ENCODE measurements around the gene FAT1.

The FAT1 gene

DNA sequence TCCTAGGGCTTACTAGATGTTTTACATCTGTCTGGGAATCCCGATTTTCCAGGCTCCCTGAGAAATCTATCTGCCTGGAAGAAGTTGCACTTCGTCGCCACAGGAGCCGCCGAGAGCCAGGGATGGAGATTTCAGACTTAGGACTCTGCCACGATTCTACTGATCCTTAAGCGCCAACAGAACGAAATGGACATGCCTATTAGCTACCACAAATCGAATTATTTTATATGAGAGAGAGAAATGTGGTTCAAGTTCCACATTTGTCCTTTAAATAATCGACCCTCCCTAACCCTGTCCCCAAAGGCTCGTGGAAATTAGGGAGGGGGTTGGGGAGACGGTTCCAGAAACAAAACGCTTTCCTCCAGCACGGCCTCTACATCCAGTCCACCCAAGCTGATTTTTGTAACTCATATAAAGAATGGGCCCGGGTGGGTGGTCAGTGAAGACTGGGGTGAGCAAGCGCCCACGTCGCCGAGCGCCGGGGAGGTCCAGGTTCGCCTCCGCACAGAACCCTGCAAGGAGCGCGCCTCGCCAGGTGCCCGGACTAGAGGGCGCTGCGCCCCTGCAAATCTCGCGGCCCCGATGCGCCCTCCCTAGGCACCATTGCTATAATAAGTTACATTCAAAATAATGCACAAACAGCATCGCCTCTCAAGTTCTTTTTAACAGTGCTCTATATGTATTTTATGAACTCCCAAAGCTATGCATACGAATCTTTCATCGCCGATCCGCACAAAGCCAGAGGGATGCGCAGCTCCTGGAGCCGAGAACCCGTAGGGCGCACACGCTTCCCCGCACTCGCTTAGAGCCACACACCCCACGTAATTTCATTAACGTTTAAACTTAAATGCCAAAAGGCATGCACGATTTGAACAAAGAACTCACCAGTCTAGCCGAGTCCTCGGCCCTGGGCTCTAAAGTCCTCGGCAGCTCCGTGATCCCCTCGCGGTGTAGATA is 2.1 kb upstream of the FAT1 start:
- peak; percentile 90 for DNase-seq (ENCODE audit: low spot score)

DNA sequence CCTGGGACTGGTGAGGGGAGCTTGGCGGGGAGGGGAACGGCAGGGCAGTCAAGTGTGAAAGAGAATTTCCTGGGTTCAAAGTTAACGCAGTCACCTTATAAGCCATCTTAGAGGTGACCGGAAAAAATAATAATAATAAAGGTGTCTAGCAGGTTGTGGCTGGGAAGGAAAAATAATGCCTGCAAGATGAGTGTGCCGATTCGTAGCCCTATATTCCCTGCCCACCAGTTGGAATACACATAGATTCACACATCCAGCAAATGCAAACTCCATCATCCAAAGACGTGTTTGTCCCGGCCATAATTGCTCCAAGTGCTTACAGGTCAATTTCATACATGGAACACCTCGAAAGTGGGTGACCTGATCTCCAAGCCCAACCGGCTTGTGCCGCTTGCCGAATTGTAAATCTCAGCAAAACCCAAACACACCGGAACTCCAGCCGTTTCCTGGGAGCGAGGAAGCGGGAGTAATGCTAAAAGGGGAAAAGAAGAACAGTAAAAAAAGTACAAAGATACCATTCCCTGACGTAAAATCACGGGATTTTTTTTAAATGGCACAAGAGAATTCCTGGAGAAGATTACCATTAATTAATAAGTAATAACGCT is 1.3 kb upstream of the FAT1 start:
- DNase-seq (ENCODE audit: low spot score), result no peak

DNA sequence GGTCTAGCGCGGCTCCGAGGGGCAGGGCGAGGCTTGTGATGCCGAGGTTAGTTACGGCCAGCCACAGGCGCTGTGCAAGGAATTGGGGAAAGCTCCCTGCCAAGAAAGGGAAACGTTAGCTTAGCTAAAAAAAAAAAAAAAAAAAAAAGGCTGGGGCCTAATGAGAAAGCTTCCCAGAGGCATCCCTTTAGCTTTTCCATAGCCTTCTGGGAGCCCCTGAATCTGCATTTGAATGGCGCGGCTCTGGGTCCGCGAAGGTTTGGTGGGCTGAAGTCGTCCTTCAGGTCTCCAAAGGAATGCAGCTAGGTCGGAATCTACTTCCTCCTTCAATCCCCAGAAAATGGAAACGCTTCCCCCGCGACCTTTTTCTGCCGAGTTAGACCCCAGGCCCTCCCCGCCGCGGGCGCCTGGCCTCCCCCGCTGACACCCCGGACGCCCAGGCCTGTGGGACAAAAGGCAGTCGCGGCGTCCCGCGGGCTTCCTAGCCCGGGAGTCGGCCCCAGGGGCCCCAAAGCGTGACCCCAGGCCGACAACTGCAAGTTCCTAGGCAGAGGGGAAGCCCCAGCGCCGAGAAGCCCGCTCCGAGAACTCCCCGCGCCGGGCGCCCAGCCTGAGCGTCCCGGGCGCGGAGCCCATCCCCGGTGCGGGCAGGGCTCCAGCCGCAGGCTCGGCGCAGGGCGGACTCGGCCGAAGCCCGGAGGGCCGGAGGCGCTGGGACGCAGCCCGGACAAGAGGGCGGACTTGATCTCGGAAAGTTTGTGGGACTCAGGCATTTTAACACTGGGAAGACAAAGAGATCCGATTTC is 605 bp upstream of the FAT1 start:
- DNase-seq (ENCODE audit: low spot score), result peak; percentile 79

DNA sequence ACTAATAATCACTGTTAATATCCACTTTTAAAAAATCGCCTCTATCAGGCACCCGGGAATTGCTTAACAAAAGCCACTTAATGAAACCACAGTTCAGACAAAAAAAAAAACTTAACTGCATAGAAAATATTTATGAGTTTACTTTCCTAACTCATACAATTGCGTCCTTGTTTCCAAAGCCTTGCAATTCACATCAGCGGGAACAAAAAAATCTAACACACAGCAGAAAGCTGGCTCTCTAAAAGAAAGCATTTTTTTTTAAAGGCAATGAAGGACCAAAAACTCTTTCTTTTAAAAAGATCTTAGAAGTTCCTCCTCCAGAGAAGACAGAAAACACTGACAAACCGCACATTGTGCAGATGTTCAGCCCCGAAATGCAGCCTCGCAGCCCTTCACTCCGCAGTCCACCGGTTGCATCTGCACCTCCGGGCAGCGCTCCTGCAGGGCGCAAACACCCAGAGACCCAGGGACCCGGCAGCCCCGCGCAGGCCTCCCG is 812 bp downstream of the FAT1 start:
- no peak for DNase-seq (ENCODE audit: low spot score)

DNA sequence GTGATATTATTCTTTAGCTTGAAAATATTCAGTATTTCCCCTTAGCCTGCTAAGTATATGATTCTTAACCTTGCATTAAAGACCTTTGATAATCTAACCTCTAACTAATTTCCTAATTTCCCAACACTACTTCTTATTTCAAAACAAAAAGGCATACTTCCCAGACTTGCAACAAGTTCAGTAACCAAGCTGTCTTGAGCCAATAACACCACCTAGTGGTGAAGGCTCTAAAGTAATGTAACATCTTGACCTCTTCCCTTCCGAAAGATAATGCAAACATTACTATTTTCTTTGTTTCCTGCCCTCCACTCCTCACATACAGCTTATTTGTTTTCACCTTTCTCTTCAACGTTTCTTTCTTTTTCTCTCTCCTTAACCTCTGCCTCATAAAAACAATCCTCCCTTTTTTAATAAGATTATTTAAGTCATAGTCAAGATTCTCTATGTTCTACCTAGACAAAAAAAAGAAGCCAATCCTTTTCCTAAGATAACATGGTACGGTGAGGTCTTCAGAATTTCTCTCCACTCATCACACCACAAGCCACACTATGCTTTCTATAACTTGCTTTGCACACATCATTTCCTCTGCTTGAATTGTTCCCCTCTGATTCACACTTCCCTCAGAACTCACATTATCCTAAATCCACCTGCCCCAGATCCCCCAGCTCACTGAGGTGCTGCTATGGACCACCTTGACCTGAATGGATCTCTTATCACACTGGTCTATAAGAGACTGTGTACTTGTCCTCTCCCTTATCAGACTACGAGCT is 3.5 kb downstream of the FAT1 start:
- DNase-seq (ENCODE audit: low spot score), result no peak

DNA sequence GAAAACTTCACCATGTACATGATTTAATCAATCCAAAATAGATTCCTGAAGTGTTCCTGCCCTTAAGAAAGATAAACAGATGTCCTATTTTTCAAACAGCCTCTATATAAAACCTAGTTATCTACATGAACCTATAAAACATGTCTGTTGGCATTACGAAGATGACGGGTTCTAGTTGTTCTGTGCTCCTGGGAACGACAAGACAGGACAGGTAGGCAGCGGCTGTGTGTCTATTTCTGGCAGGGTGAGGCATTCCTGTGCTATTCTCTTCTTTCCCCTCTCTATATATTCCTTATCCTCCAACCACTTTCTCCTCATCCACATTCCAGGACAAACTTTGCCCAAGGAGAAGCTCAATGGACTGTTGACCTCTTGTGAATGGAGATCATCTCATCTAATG is 6.1 kb downstream of the FAT1 start:
- no peak for DNase-seq (ENCODE audit: low spot score)

DNA sequence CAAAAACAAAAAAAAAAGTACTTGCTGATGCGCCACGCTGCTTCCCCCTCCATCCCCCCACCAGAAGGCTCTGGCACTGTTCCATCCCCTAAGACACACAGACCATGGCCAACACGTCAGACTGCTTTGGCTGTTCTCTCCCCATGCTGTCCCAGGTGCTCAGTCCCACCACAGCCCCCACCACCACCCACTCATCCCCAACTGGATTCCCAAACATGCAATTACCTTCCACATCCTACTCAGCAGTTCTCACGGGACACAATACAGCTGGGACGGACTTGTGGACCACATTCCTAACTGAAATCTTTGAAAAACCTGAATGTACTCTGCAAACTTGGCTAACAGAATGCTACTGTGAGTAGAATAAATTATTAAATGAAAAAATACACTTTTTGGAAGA is 8.6 kb downstream of the FAT1 start:
- DNase-seq (ENCODE audit: low spot score), result no peak

DNA sequence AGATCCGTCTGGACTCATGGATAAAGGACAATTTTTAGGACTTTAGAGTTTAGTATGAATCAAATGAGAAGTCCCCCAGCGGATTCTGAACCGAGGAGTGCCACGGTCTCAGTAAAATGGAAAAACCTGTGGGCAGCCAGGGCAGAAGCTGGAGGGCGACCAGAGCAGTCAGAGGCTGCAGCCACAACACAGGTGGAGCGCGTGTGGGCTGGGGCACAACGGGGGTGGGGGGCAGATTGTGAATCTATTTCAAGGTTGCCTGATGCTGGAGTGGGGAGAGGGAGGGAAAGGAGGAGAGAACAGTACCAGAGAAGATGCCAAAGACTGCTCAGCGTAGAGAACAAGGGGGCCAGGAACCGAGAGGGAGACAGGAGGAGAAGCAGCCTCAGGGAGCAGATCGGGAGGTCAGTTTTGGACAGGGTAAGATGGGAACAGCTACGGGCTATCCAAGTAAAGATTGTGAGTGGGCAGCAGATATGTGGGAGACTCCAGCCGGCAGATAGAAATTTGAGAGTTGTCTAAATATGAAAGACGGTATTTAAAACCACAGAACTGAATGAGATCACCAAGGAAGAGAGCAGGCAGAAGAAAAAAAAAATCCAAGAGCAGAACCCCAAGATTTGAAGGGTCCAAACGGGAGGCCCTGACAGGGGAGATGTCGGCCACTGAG is 9.5 kb downstream of the FAT1 start:
- DNase-seq (ENCODE audit: low spot score), result no peak

DNA sequence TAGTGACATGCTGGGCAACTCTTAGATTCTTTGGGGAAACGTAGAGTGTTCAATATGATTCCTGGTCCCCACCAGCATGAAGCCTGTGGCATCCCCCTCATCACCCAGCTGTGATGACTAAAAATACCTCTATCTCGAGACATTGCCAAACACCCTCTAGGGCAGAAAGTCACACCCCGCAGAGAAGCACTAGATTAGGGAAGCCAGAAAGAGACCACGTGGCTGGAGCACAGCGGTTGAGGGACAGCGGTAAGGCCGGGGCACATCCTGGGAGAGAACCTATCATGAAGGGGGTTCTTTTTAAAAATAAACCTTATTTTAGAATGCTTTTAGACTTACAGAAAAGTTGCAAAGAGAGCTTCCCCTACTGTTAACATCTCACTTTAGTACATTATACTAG is 11.0 kb downstream of the FAT1 start:
- DNase-seq (ENCODE audit: low spot score), result no peak

DNA sequence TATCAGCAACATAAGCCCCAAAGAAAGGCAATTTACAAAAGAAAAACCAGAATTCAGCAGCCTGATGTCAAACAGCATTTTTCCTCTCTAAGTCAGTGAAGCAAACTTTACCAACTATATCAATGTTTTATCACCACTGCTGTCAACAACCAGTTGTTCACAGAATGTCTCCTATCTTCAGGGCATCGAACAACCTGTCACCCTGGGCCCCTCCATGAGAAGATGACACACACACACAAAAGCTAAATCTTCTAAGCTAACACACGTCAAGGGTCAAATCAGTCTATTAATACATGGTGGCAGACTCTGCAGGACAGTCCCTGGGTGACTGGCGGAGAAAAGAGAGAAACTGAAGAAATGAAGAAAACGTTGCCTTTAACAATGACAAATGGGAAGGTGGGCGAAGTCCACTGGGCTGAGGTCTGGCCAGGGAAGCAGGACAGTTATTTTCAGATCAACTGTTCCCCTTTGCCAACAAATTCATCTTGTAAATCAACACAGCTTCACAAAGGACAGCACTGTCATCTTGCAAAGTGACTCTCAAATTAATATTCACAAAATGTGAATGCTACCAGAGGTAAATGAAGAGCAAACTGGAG is 13.0 kb downstream of the FAT1 start:
- no peak for DNase-seq (ENCODE audit: low spot score)

DNA sequence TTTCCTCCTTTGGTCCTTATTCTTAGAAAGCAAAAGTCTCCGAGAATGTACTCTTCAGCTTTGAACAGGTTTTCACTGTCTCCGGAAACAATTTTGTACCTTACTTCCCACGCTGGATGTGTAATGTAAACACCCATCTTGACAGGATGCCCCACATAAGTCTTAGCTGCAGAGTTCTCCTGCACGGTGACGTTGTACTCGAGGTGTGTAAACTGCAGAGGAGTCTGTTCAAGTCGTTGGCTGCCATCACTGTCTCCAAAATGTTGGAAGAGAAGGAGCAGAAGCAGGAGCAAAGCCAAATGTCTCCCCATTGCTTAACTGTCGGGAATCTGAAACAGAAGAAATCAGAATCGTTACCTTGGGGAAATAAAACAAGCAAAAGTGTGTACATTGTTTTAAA is 14.1 kb downstream of the FAT1 start:
- DNase-seq (ENCODE audit: low spot score), result no peak

DNA sequence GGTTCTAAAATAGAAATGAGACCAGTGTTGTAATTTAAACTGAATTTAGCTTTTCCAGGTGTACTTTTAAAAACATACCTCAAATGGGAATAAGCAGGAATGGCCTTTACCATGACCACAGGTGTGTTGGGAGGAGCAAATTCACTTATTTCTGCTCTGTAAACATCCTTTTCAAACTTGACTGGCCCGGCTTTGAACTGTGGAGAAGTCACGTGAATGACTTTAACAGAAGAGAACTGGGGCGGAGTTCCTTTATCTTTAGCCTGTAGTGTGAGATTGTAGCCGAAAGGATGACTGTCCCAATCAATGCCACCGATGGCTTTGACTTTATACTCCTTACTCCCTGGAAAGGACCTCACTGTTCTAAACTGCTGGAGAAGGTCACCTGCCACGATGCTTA is 15.1 kb downstream of the FAT1 start:
- no peak for DNase-seq (ENCODE audit: low spot score)

DNA sequence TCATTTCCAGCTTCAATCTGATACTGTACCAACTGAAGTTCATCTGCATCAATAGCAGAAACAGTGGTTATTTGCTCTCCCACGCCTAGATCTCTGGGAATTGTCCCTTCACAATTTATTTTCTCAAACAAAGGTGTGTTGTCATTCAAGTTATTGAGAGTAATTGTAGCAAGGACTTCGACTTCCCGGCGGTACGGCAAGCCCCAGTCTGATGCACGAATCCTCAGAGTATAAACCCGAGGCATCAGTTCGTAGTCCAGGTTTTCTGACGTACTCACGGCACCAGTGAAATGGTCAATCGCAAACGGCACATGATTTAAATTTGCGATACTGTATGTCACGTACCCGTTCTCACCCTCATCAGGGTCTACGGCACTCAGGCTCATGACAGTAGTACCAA is 15.7 kb downstream of the FAT1 start:
- no peak for DNase-seq (ENCODE audit: low spot score)

DNA sequence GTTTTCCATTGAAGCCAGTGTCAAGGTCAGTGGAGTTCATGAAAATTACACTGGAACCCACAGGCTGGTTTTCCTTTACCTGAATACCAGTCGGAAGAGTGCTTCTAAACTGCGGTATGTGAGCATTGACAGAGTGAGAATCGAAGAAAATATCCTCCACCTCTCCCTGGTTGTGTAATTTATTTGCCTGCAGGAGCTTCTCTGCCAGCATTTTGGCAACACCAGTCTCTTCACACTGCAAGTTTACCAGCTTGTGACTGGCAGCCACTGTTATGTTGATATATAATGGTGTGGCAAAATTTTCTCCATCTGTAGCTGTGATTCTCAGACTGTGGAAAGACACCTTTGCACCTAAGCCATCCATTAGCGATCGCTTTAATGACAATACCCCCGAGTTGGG is 16.1 kb downstream of the FAT1 start:
- DNase-seq (ENCODE audit: low spot score), result no peak

DNA sequence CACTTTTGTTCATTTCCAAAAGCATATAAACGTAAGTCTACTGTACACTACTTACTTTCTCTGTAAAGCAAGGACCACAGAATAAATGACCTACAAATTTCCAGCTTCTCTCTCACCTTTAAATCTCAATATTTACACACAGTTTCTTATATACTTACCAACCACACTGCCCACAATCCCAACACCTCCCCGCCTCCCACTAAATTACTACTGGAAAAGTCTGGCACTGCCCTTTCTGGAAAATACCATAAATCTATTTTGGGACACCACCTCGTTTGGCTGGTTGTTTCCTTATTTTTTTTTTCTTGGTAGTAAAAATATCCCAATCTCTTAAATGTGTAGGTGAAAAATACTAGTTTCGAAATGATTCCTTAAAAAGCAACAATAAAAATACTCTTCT is 19.6 kb downstream of the FAT1 start:
- DNase-seq (ENCODE audit: low spot score), result no peak

DNA sequence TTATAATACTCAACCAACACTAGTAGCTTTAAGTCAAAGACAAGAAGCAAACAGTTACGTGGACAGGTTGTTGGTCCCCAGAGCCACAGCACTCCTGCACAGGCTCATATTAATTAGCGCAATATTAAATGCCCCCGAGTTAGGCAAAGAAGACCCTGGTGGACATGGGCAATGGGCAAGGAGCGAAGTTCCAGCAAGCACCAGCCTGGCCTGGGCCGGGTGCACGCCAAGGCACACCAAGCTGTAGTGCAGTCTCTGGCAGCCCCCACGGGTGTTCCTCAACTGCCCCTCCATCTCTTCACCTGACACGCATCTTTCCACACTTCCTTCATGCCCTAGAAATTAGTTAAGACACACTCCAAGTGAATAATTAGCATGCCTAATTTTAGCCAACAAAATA is 20.1 kb downstream of the FAT1 start:
- DNase-seq (ENCODE audit: low spot score), result no peak

DNA sequence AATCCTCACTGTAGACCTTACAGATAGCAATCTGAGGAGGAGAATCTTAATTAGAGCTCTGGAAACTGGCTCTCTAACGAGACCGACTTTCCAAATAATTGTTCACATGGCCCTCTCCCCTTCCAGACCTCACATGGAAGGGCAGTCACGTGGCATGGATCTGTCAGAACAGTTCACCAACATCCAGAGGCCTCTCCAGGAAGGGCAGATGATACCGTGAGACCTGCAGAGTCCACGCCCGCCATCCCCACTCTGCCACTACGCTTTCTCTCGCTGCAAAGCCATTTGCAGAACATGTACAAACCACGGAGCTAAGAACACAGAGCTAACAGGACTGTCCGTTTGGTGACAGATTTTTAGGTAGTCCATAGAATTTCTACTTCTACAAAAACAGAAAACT is 20.7 kb downstream of the FAT1 start:
- DNase-seq (ENCODE audit: low spot score), result no peak

DNA sequence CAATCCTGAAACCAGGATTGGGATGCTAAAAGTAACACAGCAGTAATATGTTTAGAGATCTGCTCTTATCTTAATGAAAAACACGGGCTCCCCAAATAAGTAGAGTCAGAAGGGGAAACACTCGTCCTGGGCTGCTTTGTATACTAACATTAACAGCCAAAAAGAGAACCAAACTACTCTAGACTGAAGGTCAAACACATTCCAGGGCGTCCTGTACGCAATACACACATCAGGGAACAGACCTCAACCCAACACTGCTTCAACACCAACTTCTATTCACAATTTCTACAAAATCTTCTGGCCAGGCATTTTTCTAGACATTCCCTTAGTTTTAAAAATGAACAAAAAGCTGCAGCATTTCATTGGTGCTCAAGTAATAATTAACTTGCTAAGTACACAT is 21.4 kb downstream of the FAT1 start:
- DNase-seq (ENCODE audit: low spot score), result no peak

DNA sequence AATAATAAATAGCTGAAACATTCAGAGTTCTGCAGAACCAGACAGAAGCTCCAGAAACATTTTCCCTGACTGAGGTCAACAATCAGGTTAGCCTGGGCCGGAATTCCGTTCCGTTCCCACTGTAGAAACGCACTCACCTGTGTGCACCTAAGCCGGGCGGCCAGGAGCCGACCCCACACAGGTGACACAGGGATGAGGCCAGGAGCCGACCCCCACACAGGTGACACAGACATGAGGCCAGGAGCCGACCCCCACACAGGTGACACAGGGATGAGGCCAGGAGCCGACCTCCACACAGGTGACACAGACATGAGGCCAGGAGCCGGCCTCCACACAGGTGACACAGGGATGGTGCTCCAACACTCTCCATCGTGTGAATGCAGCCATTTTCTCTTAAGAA is 21.9 kb downstream of the FAT1 start:
- DNase-seq (ENCODE audit: low spot score), result no peak

DNA sequence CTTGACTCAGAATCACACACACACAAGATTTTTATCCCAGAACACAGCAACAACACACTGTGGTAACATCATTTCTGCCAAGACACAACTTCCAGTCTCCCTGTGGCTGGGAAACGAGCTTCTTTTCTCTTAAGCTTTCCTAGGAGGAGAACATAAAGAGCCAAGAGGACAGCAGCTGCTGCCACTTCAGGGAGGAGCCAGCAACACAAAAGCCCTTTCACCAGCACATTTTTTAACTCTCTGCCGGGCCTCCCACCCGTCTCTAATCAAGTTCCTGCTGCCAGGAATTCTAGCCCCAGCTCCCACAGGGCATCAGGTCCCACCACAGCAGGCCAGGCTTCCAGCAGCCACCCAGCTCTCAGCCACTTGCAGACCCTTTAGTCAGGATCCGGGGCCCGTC is 22.4 kb downstream of the FAT1 start:
- DNase-seq (ENCODE audit: low spot score), result no peak

DNA sequence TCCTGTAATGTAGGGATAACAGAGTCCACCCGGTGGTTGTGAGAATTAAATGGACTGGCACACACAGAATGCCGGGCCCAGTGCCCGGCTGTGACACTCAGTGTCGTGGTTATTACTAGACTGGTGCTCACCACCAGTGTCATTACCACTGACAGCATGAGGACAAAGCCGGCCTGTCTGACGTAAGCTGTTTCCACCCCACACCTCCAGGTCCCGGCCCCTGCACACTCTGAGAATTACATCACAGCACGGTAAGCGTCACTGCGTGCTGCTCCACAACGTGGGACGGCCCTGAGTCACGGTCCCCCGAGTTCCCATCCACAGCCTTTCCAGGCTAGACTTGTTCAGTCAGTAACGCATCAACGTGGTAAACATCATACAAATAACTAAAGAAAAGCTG is 22.9 kb downstream of the FAT1 start:
- DNase-seq (ENCODE audit: low spot score), result no peak
